ENCODE results near the gene SCAF1. TPM values are rescaled to one million over a fixed set of nuclear protein-coding genes. Genes with fewer than 3 reads are reported as not detected.

SCAF1 gene
- total RNA-seq, 1 donor: 18.1 TPM

- no peak for DNase-seq (ENCODE audit: low read depth)
- no peak overlapping the region for H3K4me3 ChIP-seq (ENCODE audit: low read depth, low read length)
- no peak for TF ChIP-seq CTCF (IDR thresholded peaks at IDR 0.05; ENCODE audit: insufficient read depth, low read depth, low read length)
Measured at GRCh38 chr19:49700563-49700962, 58.6 kb downstream of the SCAF1 start.

GRCh38 chr19:49701271-49701786 lies 59.3 kb downstream of the SCAF1 start:
- H3K4me3 ChIP-seq (ENCODE audit: low read depth, low read length): no peak overlapping the region
- no peak for TF ChIP-seq CTCF (IDR thresholded peaks at IDR 0.05; ENCODE audit: insufficient read depth, low read depth, low read length)
- DNase-seq (ENCODE audit: low read depth): no peak

- no peak overlapping the region for H3K4me3 ChIP-seq (ENCODE audit: low read depth, low read length)
- no peak for TF ChIP-seq CTCF (IDR thresholded peaks at IDR 0.05; ENCODE audit: insufficient read depth, low read depth, low read length)
- DNase-seq (ENCODE audit: low read depth): no peak
Measured at GRCh38 chr19:49704888-49705642, 63.1 kb downstream of the SCAF1 start.

GRCh38 chr19:49705919-49706318 lies 63.9 kb downstream of the SCAF1 start:
- no peak overlapping the region for H3K4me3 ChIP-seq (ENCODE audit: low read depth, low read length)
- no peak for TF ChIP-seq CTCF (IDR thresholded peaks at IDR 0.05; ENCODE audit: insufficient read depth, low read depth, low read length)
- no peak for DNase-seq (ENCODE audit: low read depth)

Small RNAs within 50 kb of the gene (small RNA-seq; reads per million reads assigned to genes)
- gene MIR5088: not detected

Other genes starting within 250 kb of the SCAF1 start
- gene PTH2, start 218.8 kb upstream of the SCAF1 start, total RNA-seq: not detected in 2 replicates
- not detected in 2 replicates for gene GFY, start 216.8 kb upstream of the SCAF1 start, total RNA-seq
- not detected in 2 replicates for gene SLC17A7, start 200.7 kb upstream of the SCAF1 start, total RNA-seq
- gene PIH1D1, start 190.4 kb upstream of the SCAF1 start, total RNA-seq: 91.1 and 107 TPM in 2 replicates
- 17.7 and 40.6 TPM in 2 replicates for gene ALDH16A1, start 189.0 kb upstream of the SCAF1 start, total RNA-seq
- gene FLT3LG, start 168.0 kb upstream of the SCAF1 start, total RNA-seq: 2.6 and 4.8 TPM in 2 replicates
- gene RPL13A, start 154.6 kb upstream of the SCAF1 start, total RNA-seq: 1,887 and 2,774 TPM in 2 replicates
- gene RPS11, start 145.8 kb upstream of the SCAF1 start, total RNA-seq: 1,679 and 1,912 TPM in 2 replicates
- 39.7 and 44.8 TPM in 2 replicates for gene FCGRT, start 129.5 kb upstream of the SCAF1 start, total RNA-seq
- 115 and 162 TPM in 2 replicates for gene RCN3, start 114.2 kb upstream of the SCAF1 start, total RNA-seq
- gene NOSIP, start 61.7 kb upstream of the SCAF1 start, total RNA-seq: 76.9 and 101 TPM in 2 replicates
- gene PRRG2, start 60.9 kb upstream of the SCAF1 start, total RNA-seq: 0.32 and 0.43 TPM in 2 replicates
- gene PRR12, start 51.0 kb upstream of the SCAF1 start, total RNA-seq: 3.0 and 3.9 TPM in 2 replicates
- gene RRAS, start 2.1 kb upstream of the SCAF1 start, total RNA-seq: 43.2 and 44.5 TPM in 2 replicates
- gene IRF3, start 23.6 kb downstream of the SCAF1 start, total RNA-seq: 49.9 and 66.5 TPM in 2 replicates
- gene BCL2L12, start 23.7 kb downstream of the SCAF1 start, total RNA-seq: 4.7 and 6.8 TPM in 2 replicates
- gene PRMT1, start 35.1 kb downstream of the SCAF1 start, total RNA-seq: 258 and 341 TPM in 2 replicates
- gene ADM5, start 47.4 kb downstream of the SCAF1 start, total RNA-seq: under 0.01 and 0.32 TPM in 2 replicates
- gene CPT1C, start 48.9 kb downstream of the SCAF1 start, total RNA-seq: 20.0 and 32.0 TPM in 2 replicates
- gene TSKS, start 121.1 kb downstream of the SCAF1 start, total RNA-seq: 0.43 TPM in 1 of 2 replicates, not detected in the other
- gene AP2A1, start 124.8 kb downstream of the SCAF1 start, total RNA-seq: 92.0 and 97.0 TPM in 2 replicates
- 15.1 and 19.3 TPM in 2 replicates for gene FUZ, start 171.1 kb downstream of the SCAF1 start, total RNA-seq
- 21.6 and 21.9 TPM in 2 replicates for gene MED25, start 176.1 kb downstream of the SCAF1 start, total RNA-seq
- gene PTOV1, start 208.9 kb downstream of the SCAF1 start, total RNA-seq: 47.9 and 53.5 TPM in 2 replicates
- 40.2 and 64.1 TPM in 2 replicates for gene PNKP, start 225.4 kb downstream of the SCAF1 start, total RNA-seq
- 11.9 and 12.5 TPM in 2 replicates for gene AKT1S1, start 235.1 kb downstream of the SCAF1 start, total RNA-seq
- gene TBC1D17, start 235.5 kb downstream of the SCAF1 start, total RNA-seq: 23.3 and 27.4 TPM in 2 replicates

Data from fibroblast of villous mesenchyme (primary cell).